Panc1 (cell line): ENCODE measurements around the gene MOGAT3. TPM values are rescaled to one million over a fixed set of nuclear protein-coding genes. Genes with fewer than 3 reads are reported as not detected.

Source experiments
- ATAC-seq: fragments of 200-7000 bp; cut with Tn5 transposase; 2 replicates; pipeline ENCODE4 v1.9.1; 2020; ENCODE audit warnings: mild to moderate bottlenecking, moderate library complexity
- BruUV-seq: library from RNA; stranded (reverse); fragments of 400-500 nt; replicated peaks from 2 replicates; lab custom pipeline; 2021; lab: Mats Ljungman, UMichigan
- CTCF ChIA-PET: fragments of 300-600 bp; sonication (Branson Sonifier 250); formaldehyde crosslinking; loops from one replicate; lab custom pipeline; 2022; ENCODE audit warnings: antibody characterized with exemption; lab: Charles Lee
- POLR2A ChIA-PET: fragments of 300-600 bp; sonication (Branson Sonifier 250); formaldehyde crosslinking; loops from one replicate; lab custom pipeline; 2022; ENCODE audit warnings: antibody characterized with exemption; lab: Charles Lee
- DNase-seq: peaks from one replicate; pipeline ENCODE4 v3.0.0-alpha.2; 2010; ENCODE audit warnings: low read depth, low spot score
- H3K27ac ChIP-seq: 2 replicates; pipeline ENCODE4 v1.5.1; 2011; ENCODE audit warnings: mild to moderate bottlenecking, low read length, inconsistent platforms
- H3K27me3 ChIP-seq: fragments of 200-500 bp; sonication (Bioruptor generic); 2 replicates; pipeline ENCODE4 v1.6.0; 2014; ENCODE audit warnings: low read length, inconsistent platforms; ENCODE audit not compliant: control insufficient read depth, insufficient read depth
- H3K36me3 ChIP-seq: fragments of 200-500 bp; sonication (Bioruptor generic); 2 replicates; pipeline ENCODE4 v1.5.1; 2014; ENCODE audit warnings: inconsistent platforms, mild to moderate bottlenecking, low read length, moderate library complexity; ENCODE audit not compliant: control insufficient read depth, insufficient read depth
- H3K4me1 ChIP-seq: 2 replicates; pipeline ENCODE4 v1.5.1; 2011; ENCODE audit warnings: inconsistent platforms, mild to moderate bottlenecking, low read length, moderate library complexity; ENCODE audit not compliant: control insufficient read depth, insufficient read depth
- H3K4me3 ChIP-seq, 2 experiments: 2 replicates each; pipeline ENCODE4 v1.5.1; 2011 to 2012; ENCODE audit warnings: low read depth in 2 of 2, low read length in 2 of 2, mild to moderate bottlenecking in 2 of 2, inconsistent platforms in 1 of 2, moderate library complexity in 1 of 2
- H3K9me3 ChIP-seq: fragments of 200-500 bp; sonication (Bioruptor generic); 2 replicates; pipeline ENCODE4 v1.5.1; 2014; ENCODE audit warnings: low read depth, mild to moderate bottlenecking, inconsistent platforms, low read length, moderate library complexity; ENCODE audit not compliant: control insufficient read depth, insufficient read depth
- CTCF ChIP-seq: fragments of 450-650 bp; IDR thresholded peaks from 2 replicates; pipeline ENCODE4 v1.5.1; 2017; ENCODE audit warnings: mild to moderate bottlenecking
- POLR2AphosphoS5 ChIP-seq: IDR thresholded peaks from 2 replicates; pipeline ENCODE4 v1.6.1; 2012; ENCODE audit warnings: mild to moderate bottlenecking, low read depth, low read length, moderate library complexity
- REST ChIP-seq, 2 experiments: IDR thresholded peaks; 2 replicates each; pipeline ENCODE4 v1.6.1; 2011 to 2012; ENCODE audit warnings: low read depth in 2 of 2, control low read depth in 1 of 2, low read length in 1 of 2, mild to moderate bottlenecking in 1 of 2, moderate library complexity in 1 of 2; ENCODE audit not compliant: insufficient read depth in 1 of 2
- SIN3A ChIP-seq: IDR thresholded peaks from 2 replicates; pipeline ENCODE4 v1.6.1; 2012; ENCODE audit warnings: low read depth, mild to moderate bottlenecking, low read length, moderate library complexity, borderline replicate concordance; ENCODE audit not compliant: insufficient read depth
- TCF7L2 ChIP-seq: IDR thresholded peaks from 2 replicates; pipeline ENCODE4 v1.6.1; 2011; ENCODE audit warnings: mild to moderate bottlenecking, low read depth, low read length, inconsistent platforms
- in situ Hi-C: cut with HindIII; loops from 2 replicates; pipeline ENCODE4 v1.10.0; 2016; ENCODE audit warnings: low sequenced_read_pairs, low pct_unique_long_range_greater_than_20kb
- intact Hi-C: fragments of 100-400 bp; cut with micrococcal nuclease; formaldehyde crosslinking; loops from one replicate; pipeline ENCODE4 v1.10.0; 2022; ENCODE audit not compliant: unreplicated experiment
- total RNA-seq: library from RNA; stranded (reverse); gene quantifications from one replicate; pipeline ENCODE4 v1.2.1, GENCODE V29; 2021; ENCODE audit not compliant: unreplicated experiment

MOGAT3 gene
- total RNA-seq, 1 experiment from 2014 or later, result 0.23 TPM

DNA sequence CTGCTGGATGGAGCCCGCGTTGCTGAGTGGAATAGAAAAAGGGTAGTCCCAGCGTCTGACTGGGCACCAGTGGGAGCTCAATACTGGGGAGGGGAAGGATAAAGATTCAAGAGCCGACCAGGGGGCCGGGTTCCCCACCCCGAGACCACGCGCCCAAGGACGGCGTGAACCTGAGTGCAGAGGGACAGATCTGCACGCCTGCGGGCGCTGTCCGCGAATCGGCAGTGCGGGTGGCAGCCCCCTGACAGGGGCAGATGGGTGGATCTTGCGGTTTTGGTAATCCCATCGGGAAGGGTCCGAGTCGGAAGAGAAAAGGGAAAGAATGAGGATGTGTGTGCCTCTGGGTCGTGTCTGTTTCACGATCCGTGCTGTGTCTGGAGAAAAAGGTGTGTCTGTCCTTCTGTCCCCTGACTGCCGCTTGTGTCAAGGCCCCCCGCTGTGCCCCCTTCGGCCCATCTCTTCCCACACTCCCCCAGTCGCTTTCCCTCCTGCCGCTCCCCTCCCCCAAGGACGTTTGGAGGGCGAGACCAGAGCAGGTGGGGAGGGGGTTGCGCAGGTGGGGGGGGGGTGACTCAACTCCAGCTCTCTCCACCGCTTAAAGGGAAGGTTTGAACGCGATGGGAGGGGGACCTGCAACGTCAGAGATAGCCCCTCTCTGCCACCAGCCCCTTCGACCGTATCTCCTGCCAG is 34.7 kb downstream of the MOGAT3 start:
- intact Hi-C loops (no loop called here), in situ Hi-C loops (no loop called here)
- peaks cover 50% of the 10 kb centered on the region for H3K4me1 ChIP-seq
- H3K27me3 ChIP-seq, result peaks cover 9% of the 10 kb centered on the region
- ATAC-seq, result no peak
- no peaks in the 10 kb centered on the region for H3K9me3 ChIP-seq
- no TSS peak for BruUV-seq
- no peak for DNase-seq
- ChIA-PET POLR2A (interaction anchor here (0.5 to 0.6 kb wide), 4 partner anchors 10 to 291 kb away, joined by 3 to 5 read pairs (median 4); partner anchors contain the start of gene SRRT), CTCF (interaction anchor here (0.7 kb wide), 1 partner anchor 22 kb away, joined by 11 read pairs; no protein-coding TSS in a partner anchor)
- no peak overlapping the region for H3K27ac ChIP-seq
- TF ChIP-seq POLR2AphosphoS5 (0 out of 2 replicates have a peak, but pooled peaks have one; percentile 11), REST (IDR thresholded peaks at IDR 0.05; ENCODE audit: insufficient read depth in 1 of 2, low read depth in 2 of 2, low read length in 1 of 2) (peak in 1 of 2 experiments; percentile 65; a peak in 1 of 4 replicates), SIN3A (no peak), CTCF (no peak), TCF7L2 (no peak)
- peak overlapping the region; percentile 59 to 72 for H3K4me3 ChIP-seq
- no peaks in the 10 kb centered on the region for H3K36me3 ChIP-seq

DNA sequence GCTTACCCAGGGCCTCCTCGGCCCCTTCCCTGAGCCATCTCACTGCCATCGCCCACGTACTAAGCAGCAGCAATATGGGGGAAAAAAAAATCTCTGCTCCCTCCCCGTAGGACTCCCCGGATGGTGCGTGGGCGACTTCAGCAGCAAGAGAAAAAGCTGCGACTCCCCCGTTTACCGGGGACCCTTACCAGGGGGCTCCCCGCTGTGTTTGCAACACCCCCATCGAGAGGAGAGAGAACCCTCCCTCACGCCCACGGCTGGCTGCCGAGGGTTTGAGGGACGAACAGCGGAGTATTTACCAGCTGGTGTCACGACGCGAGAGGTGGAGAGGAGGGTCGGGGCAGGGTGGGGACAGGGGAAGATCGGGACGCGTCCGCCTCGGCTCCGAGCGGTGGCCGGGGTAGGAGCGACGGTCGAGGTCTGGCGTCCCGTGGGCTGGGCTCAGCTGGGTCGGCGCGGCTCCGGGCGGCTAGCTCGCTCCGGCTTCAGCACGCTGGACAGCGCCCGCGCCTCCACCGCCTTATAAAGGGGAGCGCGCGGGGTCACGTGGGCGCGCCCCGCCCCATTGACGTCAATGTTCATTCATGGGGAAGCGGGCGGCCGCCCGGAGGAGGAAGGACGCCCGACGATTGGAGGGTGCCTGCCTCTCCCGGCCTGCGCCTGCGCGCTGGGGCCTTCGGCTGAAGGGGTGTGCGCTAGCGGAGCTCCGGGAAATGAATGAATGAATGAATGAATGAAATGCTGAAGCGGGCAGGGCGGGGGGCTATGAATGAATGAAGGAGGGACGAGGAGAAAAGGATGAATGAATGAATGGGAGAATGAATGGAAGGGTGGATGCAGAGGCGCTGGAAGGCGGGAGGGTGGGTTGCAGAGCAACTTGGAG is 35.5 kb downstream of the MOGAT3 start, which contains the start of gene VGF:
Gene VGF (minus strand): TSS at position 495 of the 883 bp plus-strand sequence. CDS start 726 bp downstream, outside the sequence.
- no TSS peak for BruUV-seq
- ATAC-seq (peak; percentile 73), DNase-seq (peak; percentile 89)
- TF ChIP-seq REST (IDR thresholded peaks at IDR 0.05; ENCODE audit: insufficient read depth in 1 of 2, low read depth in 2 of 2, low read length in 1 of 2), result peak; percentile 99 to 100
- peak; percentile 97; the same call in 1 of the 2 replicates for TF ChIP-seq SIN3A
- no peak for TF ChIP-seq CTCF
- TF ChIP-seq TCF7L2, result peak; percentile 38; the same call in 1 of the 2 replicates
- peak; percentile 53; the same call in 1 of the 2 replicates for TF ChIP-seq POLR2AphosphoS5
- intact Hi-C loops (no loop called here), in situ Hi-C loops (no loop called here)
- Histone ChIP-seq H3K27ac (no peak within 1 kb of the TSS), H3K4me1 (peaks cover 51% of the 10 kb centered on the region), H3K27me3 (peaks cover 3% of the 10 kb centered on the region), H3K4me3 (peak within 1 kb of the TSS; percentile 59 to 72), H3K9me3 (no peaks in the 10 kb centered on the region), H3K36me3 (no peaks in the 10 kb centered on the region; the same call in 1 of the 2 replicates)
- POLR2A ChIA-PET, result interaction anchor here (0.5 to 0.6 kb wide), 7 partner anchors 9 to 290 kb away, joined by 3 to 7 read pairs (median 4); partner anchors contain the start of gene SRRT
- CTCF ChIA-PET, result interaction anchor here (0.5 to 0.7 kb wide), 3 partner anchors 17 to 117 kb away, joined by 3 to 11 read pairs (median 5); no protein-coding TSS in a partner anchor
